Measurements from ENCODE around the gene JARID2.

JARID2 gene

DNA sequence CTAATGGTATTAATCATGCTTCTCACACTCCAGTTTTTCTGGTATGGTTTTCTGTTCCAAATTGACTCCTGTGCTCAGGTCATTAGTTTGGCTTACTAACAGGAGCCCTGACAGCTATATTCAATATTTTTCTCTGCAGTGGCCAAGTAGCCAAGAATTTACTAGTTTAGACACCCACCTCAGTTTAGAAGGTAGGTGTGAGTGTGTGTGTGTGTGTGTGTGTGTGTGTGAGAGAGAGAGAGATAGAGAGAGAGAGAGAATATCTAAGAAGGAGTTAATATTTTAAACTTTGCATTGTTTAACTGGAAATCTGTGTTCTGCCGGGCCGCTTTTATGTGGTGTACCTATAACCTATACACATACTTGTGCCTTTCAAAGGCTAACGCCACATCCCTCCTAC is 18.5 kb downstream of the JARID2 start:
- no peak for DNase-seq (ENCODE audit: low read depth)

DNA sequence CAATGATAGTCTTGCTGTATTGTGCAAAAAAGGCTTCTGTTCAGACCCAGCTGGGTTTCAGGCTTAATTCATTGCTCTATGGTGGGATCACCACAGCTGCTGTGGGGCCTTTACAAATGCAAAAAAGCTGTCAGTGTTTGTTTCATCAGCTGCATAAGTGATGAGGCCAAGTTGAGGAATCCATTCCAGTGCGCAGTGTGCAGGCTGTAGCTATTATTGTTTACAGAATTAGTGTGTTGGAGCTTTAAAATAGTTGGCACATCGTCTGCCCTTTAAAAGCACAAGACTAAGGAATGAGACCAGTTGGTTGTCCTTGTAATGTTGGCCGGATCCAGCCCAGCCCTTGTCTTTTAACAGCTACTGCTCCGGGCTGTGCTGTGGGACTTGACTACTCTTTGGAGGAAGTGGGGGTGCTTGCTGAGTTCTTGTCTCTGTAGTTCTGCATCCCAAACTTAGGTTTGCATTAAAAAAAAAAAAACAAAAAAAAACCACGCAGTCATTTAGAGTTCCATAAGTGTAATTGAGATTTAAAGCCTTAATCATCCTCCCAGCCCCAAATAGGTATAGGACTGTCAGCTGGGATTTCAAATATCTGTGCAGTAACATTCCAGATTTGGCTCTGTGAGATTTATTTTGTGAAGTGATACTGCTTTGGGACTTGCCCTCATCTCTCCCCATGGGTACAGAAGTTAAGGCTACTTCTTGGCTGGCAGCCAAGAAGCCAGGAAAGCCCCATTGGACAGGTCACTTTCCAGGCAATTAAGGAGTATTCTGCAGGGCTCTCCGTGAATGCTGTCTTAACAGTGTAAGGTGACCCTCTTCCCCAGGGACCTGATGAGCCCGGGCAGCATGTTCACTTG is 19.3 kb downstream of the JARID2 start:
- DNase-seq (ENCODE audit: low read depth) = peak; percentile 74

DNA sequence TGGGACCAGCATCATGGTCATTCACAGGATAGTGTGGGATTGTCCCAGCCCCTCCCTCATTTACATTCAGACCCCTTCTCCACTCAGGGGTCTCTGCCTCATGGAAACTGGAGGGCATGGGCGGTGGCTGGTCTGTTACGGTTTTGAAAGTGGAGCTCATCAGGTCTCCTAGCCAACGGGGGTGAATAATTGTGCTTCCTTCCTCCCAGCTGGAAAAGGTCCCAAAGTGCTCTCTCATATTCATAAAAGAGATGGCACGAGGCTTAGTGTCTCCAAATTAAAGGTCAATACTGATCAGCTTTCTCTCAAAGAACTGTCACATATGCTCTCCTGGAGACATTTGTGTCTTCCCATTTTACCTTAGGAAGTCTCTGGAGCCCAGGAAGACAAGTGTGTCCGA is 19.9 kb downstream of the JARID2 start:
- no peak for DNase-seq (ENCODE audit: low read depth)

DNA sequence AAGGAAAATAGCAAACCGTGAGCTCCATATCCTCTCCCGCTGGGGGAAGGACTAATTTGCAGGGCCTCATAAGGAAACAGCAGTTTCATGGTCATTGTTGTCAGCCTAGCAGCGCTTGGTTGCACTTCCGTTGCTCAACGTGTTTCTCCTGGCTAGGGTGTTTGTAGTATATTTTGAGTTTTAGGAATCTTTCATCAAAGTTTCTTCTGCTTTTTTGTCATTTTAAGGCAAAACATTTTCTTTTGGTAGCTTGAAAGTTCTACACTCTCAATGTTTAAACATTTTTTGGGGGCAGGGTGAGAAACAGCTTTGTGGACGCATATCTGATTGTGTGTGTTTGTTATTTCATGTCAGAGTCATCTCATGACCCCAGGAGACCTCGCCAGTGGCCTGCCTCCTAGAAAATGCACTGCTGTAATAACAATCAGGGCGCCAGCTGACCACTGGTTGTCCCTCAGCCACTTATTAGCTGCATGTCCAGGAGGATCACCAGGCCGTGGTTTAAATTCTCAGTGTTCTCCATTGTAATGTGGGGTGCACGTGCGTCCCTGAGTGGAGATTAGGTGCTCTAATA is 20.6 kb downstream of the JARID2 start:
- DNase-seq (ENCODE audit: low read depth) = no peak

DNA sequence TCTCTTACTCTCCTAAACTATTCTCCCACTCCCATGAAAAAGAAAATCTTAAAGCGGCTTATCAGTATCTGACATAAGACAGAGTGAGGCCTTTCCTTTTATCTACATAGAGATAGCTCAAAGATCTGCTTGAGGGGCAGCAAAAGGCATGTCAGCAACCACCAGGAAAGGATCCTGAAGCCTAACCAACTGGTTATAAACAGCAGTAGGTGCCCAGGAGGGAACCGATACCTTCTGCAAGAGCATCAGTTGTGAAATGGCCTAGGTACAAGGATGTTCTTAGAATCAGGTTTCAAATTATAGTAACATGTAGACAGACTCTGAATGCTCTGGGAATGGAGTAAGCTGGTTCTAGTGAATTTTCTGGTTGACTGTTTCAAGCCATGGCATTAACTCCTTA is 21.4 kb downstream of the JARID2 start:
- DNase-seq (ENCODE audit: low read depth) = no peak

DNA sequence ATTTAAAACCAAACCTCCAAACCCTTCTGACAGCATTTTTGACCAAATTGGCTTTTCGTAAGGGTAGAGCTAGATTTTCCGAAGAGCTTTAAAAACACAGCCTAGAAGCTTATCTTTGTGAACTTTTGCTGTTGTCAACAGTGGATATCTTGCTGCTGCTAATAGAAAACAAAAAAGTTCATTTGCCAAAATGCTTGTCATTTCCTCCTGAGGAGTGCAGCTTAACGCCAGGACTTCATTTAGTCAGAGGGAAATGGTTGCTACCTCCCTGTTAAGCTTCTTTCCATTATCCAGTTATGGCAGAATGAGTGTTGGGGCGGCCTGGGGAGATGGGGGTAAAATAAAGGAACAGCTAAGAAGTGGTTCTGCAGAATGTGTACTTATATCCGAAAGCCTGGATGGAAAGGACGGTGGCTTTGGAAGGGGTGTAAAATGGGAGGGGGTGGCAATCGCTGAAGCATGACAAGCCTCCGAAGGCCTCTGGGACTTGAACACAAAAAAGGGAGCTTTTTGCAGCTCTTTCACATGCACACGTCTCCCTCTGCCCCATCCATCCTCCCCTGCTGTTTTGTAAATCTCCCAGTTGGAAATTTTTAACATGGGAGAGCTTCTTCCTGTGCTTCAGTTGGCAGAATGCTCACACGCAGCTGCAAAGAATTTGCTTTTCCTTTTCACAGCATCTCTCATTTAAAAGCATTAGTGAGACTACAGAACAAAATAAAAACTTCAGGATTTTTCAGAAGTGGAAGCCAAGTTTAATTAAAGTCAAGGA is 22.5 kb downstream of the JARID2 start:
- no peak for DNase-seq (ENCODE audit: low read depth)

GRCh38 chr6:15269011-15269410 is 23.1 kb downstream of the JARID2 start:
- no peak for DNase-seq (ENCODE audit: low read depth)

GRCh38 chr6:15269619-15270018 is 23.8 kb downstream of the JARID2 start:
- no peak for DNase-seq (ENCODE audit: low read depth)

DNA sequence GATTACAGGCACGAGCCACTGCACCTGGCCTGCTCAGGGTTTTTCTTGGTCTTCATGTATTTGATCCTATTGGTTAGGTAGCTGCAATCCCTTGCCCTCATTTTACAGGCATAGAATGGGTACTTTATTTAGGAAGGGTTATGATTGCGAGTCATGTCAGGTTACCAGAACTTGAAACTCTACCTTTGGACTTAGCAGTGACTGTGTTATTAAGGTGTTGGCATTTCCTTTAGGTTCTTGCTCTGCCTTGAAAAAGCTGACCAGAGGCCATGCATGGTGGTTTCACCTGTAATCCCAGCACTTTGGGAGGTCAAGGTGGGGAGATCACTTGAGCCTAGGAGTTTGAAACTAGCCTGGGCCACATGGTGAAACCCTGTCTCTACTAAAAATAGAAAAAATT is 24.5 kb downstream of the JARID2 start:
- DNase-seq (ENCODE audit: low read depth) = no peak

DNA sequence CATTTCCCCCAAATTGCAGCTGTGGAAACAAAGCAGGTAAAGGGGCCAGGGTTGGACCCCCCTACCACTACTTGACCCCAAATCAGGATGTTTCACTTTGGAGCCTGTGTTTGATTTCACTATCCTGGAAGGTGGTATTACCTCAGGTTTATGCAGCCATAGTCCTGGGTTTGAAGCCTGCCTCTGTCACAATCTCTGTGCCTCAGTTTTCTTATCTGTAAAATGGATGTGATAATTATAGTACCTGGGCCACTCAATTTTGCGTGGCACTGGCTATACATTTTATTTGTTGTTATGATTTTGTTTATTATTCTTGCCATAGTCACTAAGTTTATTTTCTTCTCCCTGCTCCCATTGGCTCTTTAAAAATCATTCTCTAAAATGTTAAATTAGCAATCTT is 26.7 kb downstream of the JARID2 start:
- no peak for DNase-seq (ENCODE audit: low read depth)

- DNase-seq (ENCODE audit: low read depth) = no peak
These were observed 29.0 kb downstream of the JARID2 start for GRCh38 chr6:15274692-15275387.

DNA sequence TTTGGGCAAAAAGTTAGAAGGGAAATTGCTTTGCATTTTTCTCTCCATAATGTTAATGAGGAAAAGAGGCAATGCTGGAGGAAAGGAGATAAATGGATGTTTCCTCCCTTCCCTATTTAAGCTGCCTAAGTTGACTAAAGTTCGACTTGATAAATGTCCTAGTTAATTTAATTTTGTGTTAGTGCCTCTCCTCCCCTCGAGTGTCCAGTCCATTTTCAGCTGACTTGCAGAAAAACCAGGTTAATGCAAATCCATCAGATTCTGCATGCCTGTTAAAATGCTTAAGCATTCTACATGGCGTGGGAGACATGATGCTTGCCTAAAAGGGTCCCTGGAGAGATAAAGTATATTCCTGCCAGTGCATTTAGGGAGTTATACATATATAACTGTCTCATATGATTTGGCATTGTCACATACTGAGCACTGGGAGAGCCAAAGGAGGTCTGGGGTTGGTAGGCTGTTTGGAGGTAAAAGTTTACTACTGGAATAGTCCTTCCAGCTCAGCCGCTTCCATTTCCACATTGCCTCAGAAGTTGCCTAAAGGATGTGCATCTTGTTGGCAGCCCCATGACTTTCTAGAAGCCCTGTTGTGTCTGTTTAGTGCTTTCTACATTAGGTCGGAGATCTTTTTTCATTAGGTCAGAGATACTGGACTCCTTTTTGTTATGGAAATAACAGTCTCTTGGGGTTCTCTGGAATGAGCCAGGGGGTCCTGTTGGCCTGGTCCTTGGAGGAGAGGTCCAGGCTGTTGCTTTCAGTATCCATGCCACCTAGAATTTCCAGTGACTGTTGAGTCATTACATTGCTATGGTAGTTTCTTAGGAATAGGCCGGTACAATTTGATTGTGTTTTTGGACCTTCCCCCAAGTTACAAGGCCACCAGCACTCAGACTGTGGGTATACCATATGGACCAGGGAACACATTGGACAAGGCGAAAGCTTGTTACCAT is 30.4 kb downstream of the JARID2 start:
- no peak for DNase-seq (ENCODE audit: low read depth)

DNA sequence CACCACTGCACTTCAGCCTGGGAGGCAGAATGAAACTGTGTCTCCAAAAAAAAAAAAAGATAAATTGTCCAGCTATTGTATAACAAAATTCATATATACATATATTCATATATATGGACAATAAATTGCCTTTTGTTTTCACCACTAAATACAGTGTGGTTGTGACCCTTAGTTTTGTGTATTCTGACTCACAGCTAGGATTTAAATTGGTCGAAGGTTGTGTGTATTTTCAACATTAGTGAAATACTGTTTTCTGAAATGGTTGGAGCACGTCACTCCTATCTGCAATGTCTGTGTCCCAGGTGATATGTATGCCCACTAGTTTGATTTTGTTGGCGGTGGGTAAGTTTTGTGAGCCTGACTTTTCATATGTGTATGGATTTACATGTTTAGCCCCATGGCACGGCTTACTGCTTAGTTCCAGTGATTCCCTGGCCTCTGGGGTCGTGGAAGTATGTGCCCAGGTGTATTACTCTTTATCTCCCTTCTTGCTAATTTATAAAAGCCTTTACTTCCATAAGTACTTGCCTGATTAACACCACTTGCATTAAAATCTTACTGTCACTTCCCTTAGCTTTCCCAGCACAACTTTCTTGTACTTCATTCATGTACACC is 33.3 kb downstream of the JARID2 start:
- DNase-seq (ENCODE audit: low read depth) = no peak

DNA sequence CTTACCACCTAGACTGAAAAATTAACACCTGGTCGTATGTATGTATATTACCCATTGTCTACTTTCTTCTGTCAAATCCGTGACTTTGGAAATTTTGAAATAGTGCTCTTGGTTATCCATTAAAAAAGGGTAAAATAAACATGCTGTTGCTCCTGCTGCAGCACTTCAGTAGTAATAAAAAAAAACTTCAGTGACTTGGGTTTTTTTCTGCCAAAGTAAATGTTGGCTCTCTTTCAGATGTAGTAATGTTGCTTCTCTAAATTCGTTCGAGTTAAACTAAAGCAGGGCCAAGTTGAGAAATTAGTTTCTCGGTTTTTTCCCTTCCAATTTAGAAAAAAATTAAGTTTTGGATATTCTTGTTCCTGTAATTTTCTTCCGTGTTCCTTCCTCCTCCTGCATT is 34.2 kb downstream of the JARID2 start:
- peak; percentile 53 for DNase-seq (ENCODE audit: low read depth)

- no peak for DNase-seq (ENCODE audit: low read depth)
These were observed 35.1 kb downstream of the JARID2 start for GRCh38 chr6:15280961-15281360.

DNA sequence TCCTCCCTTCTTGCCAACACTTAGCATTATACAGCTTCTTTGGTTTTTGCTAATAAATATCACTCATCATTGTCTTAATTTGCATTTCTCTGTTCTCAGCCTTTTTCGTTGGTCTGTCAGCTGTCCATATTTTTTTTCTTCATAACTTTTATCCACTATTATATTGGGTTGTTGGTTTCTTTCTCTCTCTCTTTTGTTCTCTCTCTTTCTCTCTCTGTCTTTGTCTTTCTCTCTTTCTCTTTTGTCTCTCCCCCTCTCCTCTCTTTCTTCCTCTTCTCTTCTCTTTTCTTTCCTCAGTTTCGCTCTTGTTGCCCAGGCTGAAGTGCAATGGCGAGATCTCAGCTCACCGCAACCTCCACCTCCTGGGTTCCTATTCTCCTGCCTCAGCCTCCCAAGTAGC is 36.5 kb downstream of the JARID2 start:
- no peak for DNase-seq (ENCODE audit: low read depth)

- DNase-seq (ENCODE audit: low read depth) = peak; percentile 64
These were observed 38.1 kb downstream of the JARID2 start for GRCh38 chr6:15283986-15284361.

- DNase-seq (ENCODE audit: low read depth) = peak; percentile 61
These were observed 38.9 kb downstream of the JARID2 start for GRCh38 chr6:15284743-15285142.

- peak; percentile 43 for DNase-seq (ENCODE audit: low read depth)
These were observed 39.9 kb downstream of the JARID2 start for GRCh38 chr6:15285682-15286294.

DNA sequence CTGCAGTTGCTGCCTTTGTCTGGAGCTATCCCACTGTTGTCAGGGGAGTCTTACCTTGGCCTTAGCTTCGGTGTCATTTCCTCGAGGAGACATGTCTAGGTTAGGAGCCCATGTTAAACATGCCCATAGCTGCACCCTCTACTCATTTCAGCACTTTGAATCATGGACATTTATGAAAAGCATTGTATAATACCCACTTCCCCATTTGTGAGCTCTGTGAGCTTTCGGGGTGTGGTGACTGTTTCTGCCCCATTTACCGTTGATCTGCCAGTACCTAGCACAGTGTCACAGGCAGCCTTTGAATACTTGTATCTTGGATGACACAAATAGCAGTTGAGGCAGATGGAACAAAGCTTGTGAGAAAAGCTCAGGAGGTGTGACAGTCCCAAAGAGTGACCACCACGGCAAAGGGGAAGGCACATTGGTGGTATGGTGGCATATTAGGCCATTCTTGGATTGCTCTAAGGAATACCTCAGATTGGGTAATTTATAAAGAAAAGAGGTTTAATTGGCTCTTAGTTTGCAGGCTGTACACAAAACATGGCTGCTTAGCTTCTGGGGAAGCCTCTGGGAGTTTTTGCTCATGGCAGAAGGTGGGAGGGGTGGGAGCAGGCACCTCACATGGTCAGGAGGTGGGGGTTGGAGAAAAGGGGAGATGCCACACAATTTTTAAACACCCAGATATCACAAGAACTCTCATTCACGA is 42.0 kb downstream of the JARID2 start:
- DNase-seq (ENCODE audit: low read depth) = no peak

All from iris pigment epithelial cell (primary cell).